Transverse colon (tissue), 4 donors: ENCODE results near the gene ANKRD11.

Experiments used
- CTCF ChIP-seq, 5 experiments: fragments of 200-600 bp in 3 of 5; fragments of 450-650 bp in 2 of 5; sonication (generic) in 3 of 5; IDR thresholded peaks; 1 replicate in 2 of 5; 2 replicates in 3 of 5; pipeline ENCODE4 v1.5.1; 2016 to 2017; ENCODE audit warnings: antibody characterized with exemption in 5 of 5, inconsistent platforms in 3 of 5, mild to moderate bottlenecking in 2 of 5, moderate library complexity in 1 of 5
- POLR2AphosphoS5 ChIP-seq, 3 donors: sonication (generic); formaldehyde crosslinking; IDR thresholded peaks; one replicate each; pipeline ENCODE4 v1.6.1; 2016; ENCODE audit warnings: antibody characterized with exemption in 3 of 3

GRCh38 chr16:89351645-89352044 is 138.7 kb downstream of the ANKRD11 start:
- TF ChIP-seq CTCF (IDR thresholded peaks at IDR 0.05) = no peak
- no peak for TF ChIP-seq POLR2AphosphoS5 (IDR thresholded peaks at IDR 0.05)
